Activated CD4-positive, alpha-beta T cell treated with anti-CD3 and anti-CD28 coated beads for 1 hour (primary cell): ENCODE data around the gene ADCY3.
"Not testable (repeated sequence)": the region's sequence is repeated elsewhere in the genome, so short reads cannot be mapped to it uniquely, and the experiment has no call there.

Experiments used
- DNase-seq: peaks from one replicate; pipeline ENCODE4 v3.0.0-alpha.2; 2020

Gene ADCY3

GRCh38 chr2:24842081-24843050, 77.7 kb downstream of the ADCY3 start:
- no peak for DNase-seq

- DNase-seq, result no peak
Measured at GRCh38 chr2:24840962-24841945, 78.8 kb downstream of the ADCY3 start.

DNA sequence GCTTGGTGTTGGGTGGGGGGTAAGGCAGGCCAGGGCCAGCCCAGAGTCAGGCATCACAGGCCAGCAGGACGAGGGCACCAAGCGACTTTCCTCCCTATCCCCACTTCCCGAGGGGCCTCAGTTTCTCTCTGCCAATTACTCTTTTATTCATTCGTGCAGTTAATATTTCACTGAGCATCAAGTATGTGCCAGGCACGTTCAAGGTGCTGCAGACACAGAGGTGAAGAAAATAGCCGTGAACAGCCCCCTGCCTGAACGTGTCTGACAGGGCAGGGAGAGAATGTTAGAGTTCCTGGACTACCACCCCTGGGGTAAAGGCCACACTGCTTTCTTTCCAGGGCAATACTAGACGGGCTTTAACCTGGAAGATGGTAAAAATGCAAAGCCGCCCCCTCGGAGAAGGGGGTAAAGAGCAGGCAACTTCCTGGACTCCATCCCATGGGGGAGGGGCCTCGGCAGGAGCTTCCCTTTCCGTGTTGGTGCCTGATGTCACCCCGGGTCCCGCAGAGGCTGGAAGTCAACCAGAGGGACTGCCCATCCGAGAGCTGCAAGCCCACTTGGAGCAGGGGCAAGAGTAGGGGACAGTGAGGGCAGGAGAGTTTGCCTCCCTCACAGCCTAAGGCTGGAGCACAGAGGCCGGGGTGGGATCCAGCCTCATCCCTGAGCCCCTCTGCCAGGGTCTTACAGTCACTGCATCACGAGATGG, 79.7 kb downstream of the ADCY3 start:
- no peak for DNase-seq

DNA sequence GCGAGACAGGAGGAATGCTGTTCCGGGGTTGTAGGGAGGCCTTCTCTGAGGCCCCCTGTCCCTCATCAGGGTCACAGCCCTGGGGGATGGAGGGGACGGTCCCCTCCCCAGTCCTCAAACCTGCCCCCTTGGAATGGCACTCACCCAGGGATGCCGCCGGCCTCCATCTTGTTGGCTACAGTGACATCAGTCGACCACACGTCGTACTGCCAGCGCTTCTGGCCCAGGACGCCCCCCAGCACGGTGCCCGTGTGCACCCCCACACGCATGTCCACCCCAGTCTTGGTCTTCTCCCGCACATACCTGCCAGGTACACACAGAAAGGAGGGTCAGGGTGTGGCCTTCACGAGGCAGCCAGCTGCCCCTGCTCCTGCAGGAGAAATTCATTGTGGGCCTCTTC, 80.3 kb downstream of the ADCY3 start:
- no peak for DNase-seq

GRCh38 chr2:24838541-24838940, 81.5 kb downstream of the ADCY3 start:
- no peak for DNase-seq

DNA sequence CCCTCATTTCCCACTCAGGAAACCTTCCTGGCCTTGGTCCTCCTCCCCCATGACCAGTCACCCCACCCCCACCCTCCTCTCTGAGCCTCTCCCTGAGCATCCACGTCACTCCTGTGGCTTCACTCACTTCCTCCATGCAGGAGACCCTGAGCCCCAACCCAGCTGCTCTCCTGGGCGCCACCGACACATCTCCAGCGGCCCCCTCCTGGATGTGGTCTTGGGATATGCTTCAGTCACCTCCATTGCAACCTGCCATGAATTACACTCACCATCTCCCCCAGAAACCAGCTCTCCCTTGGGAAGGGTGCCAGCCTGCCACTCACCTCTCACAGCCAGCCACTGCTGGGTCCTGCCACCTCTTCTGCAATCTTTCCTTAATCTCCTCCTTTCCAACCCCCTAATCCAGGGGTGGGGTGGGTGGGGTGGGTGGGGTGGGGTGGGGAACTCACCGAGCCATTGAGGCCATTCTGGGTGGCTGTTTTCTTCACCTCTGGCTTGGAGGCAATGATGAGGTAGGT, 82.0 kb downstream of the ADCY3 start:
- no peak for DNase-seq

GRCh38 chr2:24836706-24837105, 83.3 kb downstream of the ADCY3 start:
- DNase-seq, result no peak

GRCh38 chr2:24836206-24836605, 83.8 kb downstream of the ADCY3 start:
- no peak for DNase-seq

DNA sequence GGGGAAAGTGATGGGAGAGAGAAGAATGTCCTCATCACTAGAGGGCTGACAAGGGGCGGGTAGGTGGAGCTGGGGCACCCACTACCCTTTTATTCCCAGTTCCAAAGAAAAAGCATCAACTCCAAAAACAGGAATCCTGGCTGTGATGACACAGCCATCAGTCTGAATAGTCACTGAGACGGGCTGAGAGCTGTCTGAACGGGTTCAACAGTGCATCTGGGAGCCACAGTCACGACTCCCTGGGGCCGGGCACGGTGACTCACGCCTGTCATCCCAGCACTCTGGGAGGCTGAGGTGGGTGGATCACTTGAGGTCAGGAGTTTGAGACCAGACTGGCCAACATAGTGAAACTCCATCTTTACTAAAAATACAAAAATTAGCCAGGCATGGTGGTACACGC, 84.6 kb downstream of the ADCY3 start:
- not testable (repeated sequence) for DNase-seq

DNA sequence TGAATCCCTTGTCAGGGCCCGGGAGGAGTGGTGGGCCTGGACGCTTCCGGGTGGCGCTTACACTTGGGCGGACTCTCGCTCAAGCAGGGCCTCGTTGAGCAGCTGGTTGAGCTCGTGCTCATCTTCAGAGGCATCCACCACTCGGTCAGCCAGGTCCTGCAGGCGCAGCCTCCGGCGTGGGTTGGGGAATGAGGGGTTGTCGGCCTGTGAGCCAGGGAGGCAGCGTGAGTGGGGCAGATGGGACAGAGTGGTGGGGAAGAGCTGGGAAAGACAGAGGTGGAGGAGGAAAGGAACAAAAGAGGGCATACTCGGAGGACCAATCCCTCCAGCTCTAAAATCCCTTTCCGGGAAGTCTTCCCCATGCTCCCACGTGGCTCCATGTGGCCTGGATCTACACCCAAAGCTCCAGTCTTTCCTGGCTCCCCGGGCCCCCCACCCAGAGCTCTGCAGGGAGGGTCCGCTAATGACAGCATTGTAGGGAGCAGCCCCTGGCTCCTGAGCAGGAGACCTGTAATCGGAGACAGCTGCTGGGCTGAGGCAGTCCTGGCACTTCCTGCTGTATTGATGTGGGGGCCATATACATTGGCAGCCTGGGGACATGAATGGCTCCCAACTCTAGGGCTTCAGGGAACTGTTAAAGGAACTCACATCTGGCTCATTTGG, 85.2 kb downstream of the ADCY3 start:
- DNase-seq, result no peak

DNA sequence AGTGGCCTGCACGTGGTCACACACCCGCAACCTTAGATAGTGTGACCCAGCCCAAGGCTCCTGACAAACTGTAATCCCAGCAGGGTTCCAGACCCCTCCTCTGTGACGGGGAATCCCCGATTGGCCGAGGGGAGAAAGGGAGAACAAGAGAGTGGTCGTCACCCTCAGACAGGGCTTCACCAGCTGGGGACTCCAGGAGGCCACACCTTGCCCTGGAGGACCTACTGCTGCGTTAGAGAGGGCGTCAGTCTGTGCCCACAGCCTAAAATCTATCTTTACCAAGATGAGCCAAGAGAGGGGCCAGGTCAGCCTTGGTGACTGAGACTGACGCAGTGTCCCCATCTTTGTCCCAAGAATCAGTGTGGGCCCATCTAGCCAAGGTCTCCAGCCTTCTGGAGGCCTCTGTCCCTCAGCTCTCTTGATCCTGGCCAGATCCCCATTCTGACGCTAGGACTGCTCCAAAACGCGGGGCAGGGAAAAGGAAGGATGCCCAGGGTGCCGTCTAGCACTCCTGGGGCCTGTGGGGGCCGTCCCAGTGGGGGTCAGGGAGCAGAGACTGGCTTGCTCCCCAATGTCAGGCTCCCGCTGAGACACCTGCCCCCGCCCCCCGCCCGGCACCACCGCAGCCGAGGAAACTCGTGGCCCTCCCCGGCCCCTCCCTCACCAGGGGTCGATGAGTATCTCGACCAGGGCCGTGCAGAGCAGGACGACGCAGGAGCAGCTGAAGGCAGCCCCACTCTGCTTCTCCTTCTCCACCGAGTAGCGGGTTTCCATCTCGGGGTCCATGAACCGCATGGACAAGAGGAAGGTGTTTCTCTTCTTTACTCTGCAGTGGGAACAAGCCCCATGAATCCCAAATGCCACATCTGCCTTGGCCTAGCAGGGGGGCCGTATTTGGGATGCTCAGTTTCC, 86.0 kb downstream of the ADCY3 start:
- DNase-seq, result no peak

- DNase-seq, result no peak
Measured at GRCh38 chr2:24832931-24833701, 86.9 kb downstream of the ADCY3 start.

GRCh38 chr2:24832521-24832920, 87.5 kb downstream of the ADCY3 start:
- DNase-seq, result no peak

- DNase-seq, result no peak
Measured at GRCh38 chr2:24832073-24832461, 88.0 kb downstream of the ADCY3 start.

- DNase-seq, result no peak
Measured at GRCh38 chr2:24831221-24832072, 88.6 kb downstream of the ADCY3 start.

- no peak for DNase-seq
Measured at GRCh38 chr2:24830786-24831185, 89.3 kb downstream of the ADCY3 start.

- DNase-seq, result no peak
Measured at GRCh38 chr2:24830351-24830750, 89.7 kb downstream of the ADCY3 start.

GRCh38 chr2:24828238-24828996, 91.6 kb downstream of the ADCY3 start:
- no peak for DNase-seq
